Epithelial cell of proximal tubule (primary cell): ENCODE measurements around the gene LKAAEAR1. TPM values are rescaled to one million over a fixed set of nuclear protein-coding genes. Genes with fewer than 3 reads are reported as not detected.

ENCODE experiments used
- DNase-seq: peaks from one replicate; pipeline ENCODE4 v3.0.0-alpha.2; 2011; ENCODE audit warnings: low read depth
- H3K4me3 ChIP-seq: 2 replicates; pipeline ENCODE4 v1.5.1; 2011; ENCODE audit warnings: low read depth, mild to moderate bottlenecking, low read length
- CTCF ChIP-seq: conservative IDR thresholded peaks from 2 replicates; pipeline ENCODE4 v1.5.1; 2012; ENCODE audit warnings: low read depth, mild to moderate bottlenecking, low read length
- total RNA-seq: library from RNA; depleted of rRNA; stranded (reverse); fragments of >200 nt; gene quantifications from 2 replicates; pipeline ENCODE4 v1.2.3, GENCODE V29; 2015

The LKAAEAR1 gene
- total RNA-seq, 1 donor from 2014 or later = not detected

- no peak overlapping the region for H3K4me3 ChIP-seq
- no peak for TF ChIP-seq CTCF
- no peak for DNase-seq
These were observed 47.6 kb downstream of the LKAAEAR1 start for GRCh38 chr20:64036346-64037198.

- no peak for DNase-seq
- no peak for TF ChIP-seq CTCF
These were observed 48.3 kb downstream of the LKAAEAR1 start, which contains the start of gene C20orf204 for GRCh38 chr20:64035933-64036345. Gene C20orf204, plus strand, starts transcription at chr20:64036182. Its CDS starts 142 bp downstream, at chr20:64036324.

GRCh38 chr20:64035066-64035932, 48.9 kb downstream of the LKAAEAR1 start:
- no peak overlapping the region for H3K4me3 ChIP-seq
- TF ChIP-seq CTCF = no peak
- no peak for DNase-seq

More at GRCh38 chr20:64035933-64036345, 48.3 kb downstream of the LKAAEAR1 start, which contains the start of gene C20orf204:
- H3K4me3 ChIP-seq = no peak within 1 kb of the TSS

- no peak overlapping the region for H3K4me3 ChIP-seq
- no peak for TF ChIP-seq CTCF
- DNase-seq = no peak
These were observed 50.2 kb downstream of the LKAAEAR1 start for GRCh38 chr20:64033981-64034493.

Other genes with a start within 250 kb of the LKAAEAR1 start
- gene ABHD16B, start 222.9 kb downstream of the LKAAEAR1 start, total RNA-seq = not detected in 2 replicates
- 112 and 128 TPM in 2 replicates for gene TPD52L2, start 219.1 kb downstream of the LKAAEAR1 start, total RNA-seq
- 46.1 and 46.4 TPM in 2 replicates for gene DNAJC5, start 189.3 kb downstream of the LKAAEAR1 start, total RNA-seq
- 16.2 and 35.7 TPM in 2 replicates for gene UCKL1, start 128.0 kb downstream of the LKAAEAR1 start, total RNA-seq
- 5.2 and 6.9 TPM in 2 replicates for gene ZNF512B, start 114.5 kb downstream of the LKAAEAR1 start, total RNA-seq
- 9.5 and 10.8 TPM in 2 replicates for gene SAMD10, start 104.8 kb downstream of the LKAAEAR1 start, total RNA-seq
- gene PRPF6, start 103.3 kb downstream of the LKAAEAR1 start, total RNA-seq = 56.6 and 62.4 TPM in 2 replicates
- under 0.01 TPM in 1 of 2 replicates, not detected in the other for gene C20orf204, start 48.2 kb downstream of the LKAAEAR1 start, total RNA-seq
- gene SOX18, start 34.8 kb downstream of the LKAAEAR1 start, total RNA-seq = not detected in 2 replicates
- 11.9 and 14.6 TPM in 2 replicates for gene TCEA2, start 21.2 kb downstream of the LKAAEAR1 start, total RNA-seq
- gene RGS19, start 4.9 kb downstream of the LKAAEAR1 start, total RNA-seq = 19.7 and 21.8 TPM in 2 replicates
- gene OPRL1, start 4.3 kb downstream of the LKAAEAR1 start, total RNA-seq = 0.06 and 0.36 TPM in 2 replicates
- not detected in 2 replicates for gene NPBWR2, start 23.2 kb upstream of the LKAAEAR1 start, total RNA-seq
- not detected in 2 replicates for gene MYT1, start 80.1 kb upstream of the LKAAEAR1 start, total RNA-seq
- 15.9 and 44.7 TPM in 2 replicates for gene PCMTD2, start 171.3 kb upstream of the LKAAEAR1 start, total RNA-seq